GM21737 (cell line): ENCODE measurements around the gene SFMBT1.

Source experiments
- ATAC-seq: cut with Tn5 transposase; IDR thresholded peaks from one replicate; pipeline ENCODE4 v1.9.1; 2021; ENCODE audit warnings: mild to moderate bottlenecking, moderate library complexity; ENCODE audit not compliant: unreplicated experiment

Gene SFMBT1

GRCh38 chr3:52890735-52891134 lies 155.1 kb downstream of the SFMBT1 start:
- ATAC-seq: no peak

DNA sequence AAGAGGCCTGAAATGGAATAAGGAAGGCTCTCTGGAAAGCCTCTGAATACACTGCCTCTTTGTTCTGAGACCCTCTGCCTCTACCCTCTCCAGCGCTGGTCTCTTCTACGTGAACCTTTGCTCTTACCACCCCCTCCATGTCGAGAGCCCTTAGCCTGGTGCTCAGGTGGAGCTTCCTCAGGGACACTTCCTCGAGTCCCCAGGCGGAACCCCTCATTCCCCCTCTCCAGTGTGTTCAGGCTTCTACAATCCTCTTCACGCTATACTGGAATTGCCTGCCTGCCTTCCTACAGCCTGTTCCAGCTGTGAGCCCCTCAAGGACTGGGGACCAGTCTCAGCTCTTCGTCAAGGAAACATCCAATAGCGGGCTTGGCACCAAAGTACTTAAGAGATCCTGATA lies 156.0 kb downstream of the SFMBT1 start:
- no peak for ATAC-seq

DNA sequence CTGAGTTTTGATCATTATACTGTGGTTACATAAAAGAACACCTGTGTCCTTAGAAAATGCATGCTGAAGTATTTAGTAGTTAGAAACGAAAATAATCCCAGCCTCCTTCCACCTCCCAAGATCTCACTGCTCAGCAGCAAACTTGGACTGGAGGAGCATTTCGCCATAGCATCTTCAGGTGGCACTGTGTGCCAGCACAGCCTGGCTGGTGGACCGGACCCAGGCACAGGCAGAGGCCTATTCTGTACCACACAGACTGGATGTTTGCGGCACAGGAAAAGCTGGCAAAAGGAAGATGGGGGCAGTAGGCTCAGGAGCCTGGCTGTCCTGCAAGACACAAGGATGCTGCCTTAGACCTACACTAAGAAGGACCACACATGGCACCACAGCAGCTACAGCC lies 158.7 kb downstream of the SFMBT1 start:
- ATAC-seq: no peak

- ATAC-seq: no peak
Observed at GRCh38 chr3:52886049-52886730, 159.7 kb downstream of the SFMBT1 start.

DNA sequence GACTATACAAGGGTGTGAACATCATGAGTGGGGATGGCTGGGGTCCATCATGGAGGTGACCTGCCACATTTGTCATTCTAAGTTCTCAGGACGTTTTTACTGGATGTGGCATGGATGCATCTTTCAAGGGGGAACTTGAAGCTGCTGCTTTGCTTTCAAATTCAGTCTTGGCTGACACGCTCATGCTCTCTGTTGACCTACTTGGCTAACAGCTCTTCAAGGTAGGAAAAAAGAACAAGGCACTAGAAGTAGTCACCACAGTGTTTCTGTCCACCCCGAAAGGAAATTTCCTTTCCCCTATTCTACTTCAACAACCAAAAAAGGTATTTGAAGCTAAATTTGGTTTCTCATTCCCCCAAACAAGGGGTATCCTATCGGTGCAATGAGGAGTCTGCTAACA lies 163.5 kb downstream of the SFMBT1 start:
- no peak for ATAC-seq

- no peak for ATAC-seq
Observed at GRCh38 chr3:52881871-52882270, 164.0 kb downstream of the SFMBT1 start.

- no peak for ATAC-seq
Observed at GRCh38 chr3:52880474-52880873, 165.4 kb downstream of the SFMBT1 start.

DNA sequence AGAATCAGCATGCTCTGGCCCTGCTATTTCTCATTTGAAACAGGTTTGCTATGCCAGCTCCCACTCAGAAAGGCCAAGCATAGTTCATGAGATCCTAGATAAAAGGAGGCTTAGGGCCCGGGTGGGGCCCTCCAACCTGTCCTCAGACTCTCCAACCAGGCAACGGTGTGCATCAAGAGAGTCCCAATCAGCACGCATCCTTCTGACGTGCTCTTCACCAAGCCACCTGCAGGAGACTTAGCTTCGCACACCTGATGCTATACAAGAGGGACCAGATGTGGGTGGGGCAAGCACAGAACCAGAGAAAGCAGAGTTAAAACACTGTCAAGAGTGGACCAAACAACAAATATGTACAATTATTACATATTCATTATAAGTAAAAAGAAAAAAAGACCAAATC lies 165.8 kb downstream of the SFMBT1 start:
- ATAC-seq: no peak

DNA sequence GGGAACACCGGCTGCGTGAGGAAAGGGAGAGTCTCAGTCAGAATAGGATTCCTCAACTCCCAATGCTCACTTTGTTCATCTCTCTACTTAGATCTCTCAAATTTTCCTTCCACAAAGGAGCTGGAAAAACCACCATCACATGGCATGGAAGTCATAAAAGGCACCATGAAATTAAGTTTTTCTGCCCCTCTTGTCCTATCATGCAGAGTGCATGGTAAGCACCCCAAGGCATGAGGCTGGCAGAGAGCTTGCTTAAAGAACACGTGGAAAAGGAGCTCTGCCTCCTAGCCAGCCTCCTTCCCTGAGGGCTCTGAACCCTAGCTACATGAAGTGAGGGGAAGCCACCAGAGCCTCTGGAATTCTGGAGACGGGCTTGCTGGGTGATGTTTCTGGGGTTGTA lies 166.3 kb downstream of the SFMBT1 start:
- no peak for ATAC-seq

- no peak for ATAC-seq
Observed at GRCh38 chr3:52879090-52879489, 166.8 kb downstream of the SFMBT1 start.

DNA sequence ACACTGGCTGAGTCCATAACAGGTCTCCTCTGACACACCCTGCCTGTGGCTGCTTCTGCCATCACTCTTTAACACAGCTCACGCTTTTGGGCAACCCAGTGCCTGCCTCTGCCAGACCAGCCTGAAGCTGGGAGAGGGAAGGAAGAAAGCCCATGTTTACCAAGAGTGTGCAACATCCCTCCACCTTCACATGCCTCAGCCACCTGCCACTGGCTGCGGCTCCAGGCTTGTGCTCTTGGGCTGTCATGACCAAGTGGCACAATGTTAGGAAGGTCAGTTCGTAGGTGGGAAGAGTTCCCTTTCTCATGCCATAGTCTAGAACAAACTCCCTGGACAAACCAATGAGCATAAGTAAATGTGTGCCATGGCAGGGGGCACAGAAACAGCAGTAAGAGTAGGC lies 168.8 kb downstream of the SFMBT1 start:
- no peak for ATAC-seq

DNA sequence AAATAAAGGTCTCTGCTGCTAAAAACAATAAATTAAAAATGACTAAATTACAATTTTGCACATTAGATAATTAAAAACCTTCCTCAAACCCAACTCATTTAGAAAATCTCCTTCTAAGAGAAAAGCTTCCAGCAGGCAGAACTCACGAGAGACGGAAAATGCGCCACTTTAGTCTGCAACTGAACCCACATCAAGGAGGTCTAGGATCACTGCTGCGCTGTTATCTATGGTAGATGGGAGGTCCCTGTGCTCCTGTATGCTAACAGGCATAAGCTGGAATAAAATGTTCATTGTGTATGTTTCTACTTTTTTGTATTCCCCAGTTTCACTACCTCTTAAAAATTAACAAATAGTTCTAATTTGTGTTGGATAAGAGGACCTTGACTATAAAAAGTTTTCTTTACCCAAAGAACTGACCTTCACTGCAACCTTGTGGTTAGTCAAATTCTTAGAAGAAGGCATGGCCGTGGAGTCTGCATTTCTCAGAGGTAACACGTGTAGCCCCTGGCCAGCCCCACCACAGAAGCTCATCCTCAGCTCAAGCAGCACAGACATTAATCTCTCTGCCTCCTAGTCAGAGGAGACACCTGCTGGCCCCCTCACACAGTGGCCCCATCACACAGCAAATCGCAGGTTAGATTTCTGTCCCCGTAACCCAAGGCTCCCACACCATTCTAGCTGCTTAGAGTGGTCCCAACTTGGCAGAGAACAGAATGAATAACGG lies 170.8 kb downstream of the SFMBT1 start:
- no peak for ATAC-seq

DNA sequence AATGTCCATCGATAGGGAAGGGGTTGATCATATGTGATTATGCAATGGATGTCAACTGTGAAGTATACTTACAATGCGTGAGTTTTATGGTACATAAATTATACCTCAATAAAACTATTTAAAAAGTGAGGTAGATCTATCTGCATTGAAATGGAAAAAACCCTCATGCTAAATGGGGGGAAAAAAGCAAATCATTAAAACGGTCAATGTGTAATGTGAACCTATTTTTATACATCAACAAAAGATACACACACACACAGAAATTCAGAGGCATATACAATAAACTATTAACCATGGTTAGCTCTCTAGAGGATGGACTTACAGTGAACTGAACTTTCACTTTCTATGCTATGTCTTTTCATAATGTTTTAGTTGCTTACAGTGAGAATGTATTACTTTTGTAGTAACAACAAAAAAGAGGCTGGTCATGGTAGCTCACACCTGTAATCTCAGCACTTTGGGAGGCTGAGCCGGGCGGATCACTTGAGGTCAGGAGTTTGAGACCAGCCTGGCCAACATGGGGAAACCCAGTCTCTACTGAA lies 171.6 kb downstream of the SFMBT1 start:
- no peak for ATAC-seq

- ATAC-seq: no peak
Observed at GRCh38 chr3:52873433-52874159, 172.3 kb downstream of the SFMBT1 start.

GRCh38 chr3:52872245-52872644 lies 173.6 kb downstream of the SFMBT1 start:
- ATAC-seq: no peak

DNA sequence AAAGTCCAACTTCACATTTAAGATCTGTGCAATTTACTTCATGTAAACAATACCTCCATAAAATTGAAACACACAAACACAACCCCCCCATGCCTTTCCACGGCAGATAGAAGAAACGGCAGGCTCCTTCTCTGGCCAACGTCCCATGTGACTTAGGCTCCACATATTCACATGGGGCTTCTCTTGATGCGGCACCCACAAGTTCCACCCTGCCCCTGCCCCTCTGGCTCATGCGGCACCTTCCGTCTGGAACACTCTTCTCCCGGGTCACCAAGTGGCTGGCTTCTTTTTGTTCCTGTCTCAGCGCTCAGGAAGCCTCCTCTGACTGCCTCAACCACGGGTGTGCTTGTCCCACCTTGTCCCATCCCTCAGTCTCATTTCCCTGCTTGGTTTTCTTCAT lies 174.1 kb downstream of the SFMBT1 start:
- ATAC-seq: no peak

GRCh38 chr3:52870471-52870870 lies 175.4 kb downstream of the SFMBT1 start:
- ATAC-seq: no peak

DNA sequence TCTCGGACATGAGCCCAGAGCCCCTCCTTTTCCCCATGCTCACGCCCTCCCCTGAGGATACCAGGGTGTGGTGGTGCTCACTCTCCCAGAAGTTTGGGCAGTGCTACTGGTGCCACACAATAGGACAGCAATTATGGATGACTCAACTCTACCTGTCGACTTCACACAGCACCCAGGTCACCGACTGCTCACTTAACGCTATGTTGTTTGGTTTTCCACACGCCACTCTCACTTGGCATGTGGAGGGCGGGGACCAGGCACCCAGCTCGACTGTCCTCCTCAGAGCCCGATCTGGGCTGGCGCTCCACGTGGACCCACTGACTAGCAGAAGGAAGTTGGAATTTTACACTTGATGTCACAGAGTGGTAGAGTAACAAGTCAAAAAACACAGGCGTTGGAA lies 179.4 kb downstream of the SFMBT1 start:
- no peak for ATAC-seq

DNA sequence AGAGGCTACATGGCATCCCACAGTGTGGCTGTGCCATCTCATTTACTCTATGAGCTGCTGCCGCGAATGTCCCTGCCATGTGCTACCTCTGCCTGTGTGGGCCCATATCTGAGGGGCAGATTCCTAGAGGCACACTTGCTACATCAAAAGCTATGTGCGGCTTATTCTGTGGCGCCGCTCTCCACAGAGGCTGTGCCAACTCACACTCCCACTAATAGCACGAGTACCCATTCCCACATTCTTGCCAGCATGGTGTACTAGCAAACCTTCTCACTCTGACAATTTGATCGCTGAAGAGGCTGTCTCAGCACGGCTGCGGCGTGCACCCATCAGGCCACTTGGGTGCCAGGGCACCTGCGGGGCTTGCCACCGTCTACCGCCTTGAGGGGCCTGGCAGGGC lies 179.9 kb downstream of the SFMBT1 start:
- no peak for ATAC-seq

GRCh38 chr3:52860424-52860768 lies 185.5 kb downstream of the SFMBT1 start:
- ATAC-seq: no peak

DNA sequence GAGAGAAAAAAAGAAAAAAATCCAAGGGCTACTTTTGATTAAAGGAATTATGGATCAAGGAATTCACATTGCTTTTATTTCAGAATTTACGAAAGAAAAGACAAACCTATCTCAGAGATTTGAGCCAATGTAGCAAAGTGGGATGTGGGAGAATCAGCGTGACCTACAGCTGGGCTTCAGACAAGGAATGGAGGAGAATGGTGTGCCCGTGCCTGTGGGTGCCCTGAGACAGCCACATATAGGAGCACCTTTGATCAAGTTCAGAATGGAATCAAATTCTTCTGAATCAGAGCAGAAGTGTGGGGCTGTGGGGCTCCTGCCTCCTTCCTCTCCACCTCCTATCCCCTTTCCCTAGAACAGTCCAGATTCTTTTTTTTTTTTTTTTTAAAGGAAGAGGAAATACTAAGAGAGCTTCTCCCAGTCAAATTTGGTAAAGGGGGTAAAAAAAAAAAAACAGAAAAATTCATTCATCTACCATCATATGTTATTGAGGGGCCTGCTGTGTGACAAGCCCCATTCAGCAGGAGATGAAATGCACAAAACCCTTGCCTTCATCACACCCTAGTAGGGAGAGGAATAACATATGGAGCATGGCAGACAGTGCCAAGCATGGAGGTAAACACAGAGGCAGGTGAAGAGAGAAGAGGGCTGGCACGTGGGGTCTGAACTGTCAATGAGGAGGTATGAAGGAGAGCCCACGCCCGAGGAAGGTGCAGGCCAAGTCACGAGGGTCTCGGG lies 186.0 kb downstream of the SFMBT1 start:
- no peak for ATAC-seq
